DMS114 treated with DMSO at 0.1 percent for 48 hours (cell line): ENCODE measurements around the gene TMEM273.

Experiments used
- DNase-seq: peaks from one replicate; lab custom pipeline; 2025; ENCODE audit not compliant: unreplicated experiment; lab: John Stamatoyannopoulos, UW

The TMEM273 gene

GRCh38 chr10:49187950-49188761, at the start of gene TMEM273:
TMEM273 (minus strand) TSS chr10:49188391; CDS start chr10:49188336, 55 bp downstream.
- no peak for DNase-seq

GRCh38 chr10:49237985-49238384, 49.8 kb upstream of the TMEM273 start:
- no peak for DNase-seq

GRCh38 chr10:49235392-49235791, 47.2 kb upstream of the TMEM273 start:
- no peak for DNase-seq

- DNase-seq = no peak
Measured at GRCh38 chr10:49231086-49231820, 43.1 kb upstream of the TMEM273 start.

- no peak for DNase-seq
Measured at GRCh38 chr10:49230004-49230403, 41.8 kb upstream of the TMEM273 start.

GRCh38 chr10:49228677-49229076, 40.5 kb upstream of the TMEM273 start:
- DNase-seq = no peak

GRCh38 chr10:49227406-49227805, 39.2 kb upstream of the TMEM273 start:
- DNase-seq = no peak

GRCh38 chr10:49226594-49226993, 38.4 kb upstream of the TMEM273 start:
- no peak for DNase-seq

GRCh38 chr10:49225218-49225876, 37.2 kb upstream of the TMEM273 start:
- no peak for DNase-seq

GRCh38 chr10:49223205-49223604, 35.0 kb upstream of the TMEM273 start:
- DNase-seq = no peak

GRCh38 chr10:49222170-49222569, 34.0 kb upstream of the TMEM273 start:
- no peak for DNase-seq

GRCh38 chr10:49220679-49221078, 32.5 kb upstream of the TMEM273 start:
- no peak for DNase-seq

- no peak for DNase-seq
Measured at GRCh38 chr10:49220031-49220430, 31.8 kb upstream of the TMEM273 start.

- no peak for DNase-seq
Measured at GRCh38 chr10:49219248-49219647, 31.1 kb upstream of the TMEM273 start.

- DNase-seq = no peak
Measured at GRCh38 chr10:49218480-49218879, 30.3 kb upstream of the TMEM273 start.

- no peak for DNase-seq
Measured at GRCh38 chr10:49217645-49218044, 29.5 kb upstream of the TMEM273 start.

GRCh38 chr10:49213211-49213610, 25.0 kb upstream of the TMEM273 start:
- DNase-seq = no peak

GRCh38 chr10:49212783-49213182, 24.6 kb upstream of the TMEM273 start:
- DNase-seq = no peak

GRCh38 chr10:49212076-49212475, 23.9 kb upstream of the TMEM273 start:
- no peak for DNase-seq

- DNase-seq = no peak
Measured at GRCh38 chr10:49208996-49209395, 20.8 kb upstream of the TMEM273 start.

GRCh38 chr10:49207936-49208487, 19.8 kb upstream of the TMEM273 start:
- no peak for DNase-seq
